GM19397 (cell line): Measurements from ENCODE around the gene NOMO2.
"Not testable (repeated sequence)": the region's sequence is repeated elsewhere in the genome, so short reads cannot be mapped to it uniquely, and the experiment has no call there.

Experiments
- ATAC-seq: cut with Tn5 transposase; IDR thresholded peaks from one replicate; pipeline ENCODE4 v1.9.1; 2021; ENCODE audit warnings: mild to moderate bottlenecking, moderate library complexity; ENCODE audit not compliant: unreplicated experiment

The NOMO2 gene

DNA sequence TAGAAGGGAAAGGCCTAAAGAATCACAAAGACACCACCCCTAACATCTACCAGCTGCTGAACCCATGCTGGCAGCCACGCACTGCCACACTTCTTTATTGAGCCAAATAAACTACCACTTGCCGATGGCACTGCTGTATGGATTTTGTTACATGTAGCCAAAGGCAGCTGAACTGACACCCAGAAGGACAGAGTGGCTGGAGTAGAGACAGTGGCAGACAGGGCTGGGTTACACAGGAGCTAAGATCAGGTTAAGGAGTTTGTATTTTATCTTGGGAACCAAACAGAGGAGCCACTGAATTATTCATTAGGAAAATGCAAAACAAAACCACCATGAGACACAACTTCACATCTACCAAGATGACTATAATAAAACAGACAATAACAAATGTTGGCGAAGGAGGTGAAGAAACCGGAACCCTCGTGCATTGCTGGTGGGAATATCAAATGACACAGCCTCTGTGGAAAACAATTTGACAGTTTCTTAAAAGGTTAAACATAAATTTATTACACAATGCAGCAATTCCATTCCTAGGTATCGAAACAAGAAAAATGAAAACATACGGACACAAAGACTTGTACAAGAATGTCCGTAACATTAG lies 35.9 kb downstream of the NOMO2 start:
- not testable (repeated sequence) for ATAC-seq

DNA sequence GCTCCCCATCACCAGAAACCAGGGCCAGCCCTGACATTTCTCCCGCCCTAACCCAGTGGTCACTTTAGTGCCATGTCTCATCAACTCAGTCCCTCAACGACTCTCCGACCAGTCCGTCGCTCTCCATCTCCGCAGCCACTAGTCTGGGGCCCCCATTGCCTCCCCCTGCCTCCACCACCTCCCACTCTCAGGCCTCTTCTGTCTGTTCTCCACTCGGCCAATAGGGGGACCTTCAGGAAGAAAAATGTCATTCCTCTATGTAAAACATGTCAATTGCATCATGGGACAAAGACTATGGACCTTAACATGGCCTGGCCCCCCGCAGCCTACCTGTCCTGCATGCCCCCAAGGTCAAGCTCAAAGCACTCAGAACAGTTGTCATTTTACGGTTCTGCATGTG lies 39.3 kb downstream of the NOMO2 start:
- not testable (repeated sequence) for ATAC-seq

DNA sequence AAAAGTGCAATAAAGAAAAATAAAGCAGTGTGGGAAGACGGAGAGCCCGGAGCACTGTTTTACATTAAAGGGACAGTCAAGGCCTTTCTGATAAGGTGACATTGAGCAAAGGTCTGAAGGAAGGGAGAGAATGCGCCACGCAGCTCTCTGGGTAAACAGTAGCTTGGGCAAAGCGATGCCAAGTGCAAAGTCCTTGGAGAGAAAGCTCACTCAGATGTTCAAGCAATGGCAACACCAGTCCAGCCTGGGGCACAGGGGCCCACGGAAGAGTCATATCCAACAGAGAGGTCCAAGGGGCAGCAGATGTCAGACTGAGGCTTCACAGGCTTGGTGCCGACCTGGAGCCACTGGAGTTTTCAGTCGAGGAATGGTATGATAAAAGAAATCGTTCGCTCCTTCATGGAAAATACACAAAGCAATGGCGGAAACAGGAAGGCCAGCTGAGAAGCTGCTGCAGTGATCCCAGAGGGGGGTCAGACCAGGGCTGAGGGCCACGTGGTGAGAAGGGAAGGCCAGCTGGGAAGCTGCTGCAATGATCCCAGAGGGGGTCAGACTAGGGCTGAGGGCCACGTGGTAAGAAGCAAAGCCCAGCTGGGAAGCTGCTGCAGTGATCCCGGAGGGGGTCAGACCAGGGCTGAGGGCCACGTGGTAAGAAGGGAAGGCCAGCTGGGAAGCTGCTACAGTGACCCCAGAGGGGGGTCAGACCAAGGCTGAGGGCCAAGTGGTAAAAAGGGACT lies 40.3 kb downstream of the NOMO2 start:
- not testable (repeated sequence) for ATAC-seq

DNA sequence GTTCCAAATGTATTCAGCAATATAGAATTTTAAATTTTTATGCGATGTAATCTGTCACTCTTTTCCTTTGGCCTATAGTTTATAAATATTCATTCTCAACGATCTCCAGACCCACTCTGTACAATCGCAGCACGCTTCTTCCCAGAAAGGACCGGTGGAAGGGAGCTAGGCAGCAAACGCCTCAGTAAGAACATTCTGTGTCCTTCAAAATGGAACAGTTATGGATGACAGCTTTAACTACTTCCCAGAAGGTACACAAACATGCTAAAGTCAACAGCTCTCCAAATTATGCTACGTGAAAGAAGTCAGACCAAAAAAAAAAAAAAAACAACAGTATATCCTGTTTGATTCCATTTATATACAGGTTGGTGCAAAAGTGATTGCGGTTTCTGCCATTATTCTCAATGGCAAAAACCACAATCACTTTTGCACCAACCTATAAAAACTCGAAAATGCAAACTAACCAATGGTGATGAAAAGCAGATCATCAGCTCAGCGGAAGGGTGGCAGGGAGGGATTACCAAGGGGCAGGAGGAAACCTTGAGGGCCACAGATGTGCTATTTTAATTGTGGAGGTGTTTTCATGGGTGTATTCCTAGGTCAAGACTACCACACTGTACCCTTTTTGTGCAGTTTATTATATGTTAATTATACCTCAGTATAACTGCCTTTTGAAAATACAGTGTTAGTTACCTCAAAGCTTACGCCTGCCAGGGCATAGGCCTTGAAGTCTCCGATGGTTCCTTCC lies 43.2 kb downstream of the NOMO2 start:
- not testable (repeated sequence) for ATAC-seq

DNA sequence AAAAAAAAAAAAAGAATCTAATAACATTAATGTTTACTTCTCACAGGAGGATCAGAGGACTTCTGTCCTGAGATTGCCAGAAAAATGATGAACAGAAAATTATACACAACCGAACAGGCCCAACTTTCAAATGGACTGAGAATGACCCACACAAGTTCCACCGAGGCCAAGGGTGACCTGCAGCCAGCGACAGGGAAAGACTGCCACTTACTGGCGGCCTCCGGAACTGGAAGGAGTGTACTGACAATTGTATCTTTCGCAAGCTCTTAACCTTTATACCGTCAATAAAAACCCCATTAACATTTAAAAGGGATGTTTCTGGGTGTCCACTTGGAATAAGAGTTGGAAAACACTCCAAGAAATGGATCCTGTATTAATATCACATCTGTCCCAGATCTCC lies 63.5 kb downstream of the NOMO2 start:
- ATAC-seq = not testable (repeated sequence)

DNA sequence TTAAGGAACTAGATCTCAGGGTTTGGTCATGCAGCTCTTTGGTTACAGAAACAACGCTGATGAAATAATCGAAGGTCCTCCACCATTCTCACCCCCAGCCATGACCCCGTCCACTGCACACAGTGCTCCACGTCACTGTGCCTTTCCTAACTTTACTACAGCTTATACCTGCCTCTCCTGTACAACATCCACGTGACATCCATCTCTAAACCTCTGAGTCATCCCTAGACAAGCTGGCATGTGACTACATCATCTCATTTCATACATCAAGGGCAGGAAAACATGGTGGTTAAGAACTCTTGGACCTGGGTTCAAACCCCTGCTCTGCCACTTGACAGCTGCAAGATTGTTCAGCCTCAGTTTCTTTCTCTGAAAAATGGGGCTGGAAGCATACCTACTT lies 64.9 kb downstream of the NOMO2 start:
- ATAC-seq = not testable (repeated sequence)

DNA sequence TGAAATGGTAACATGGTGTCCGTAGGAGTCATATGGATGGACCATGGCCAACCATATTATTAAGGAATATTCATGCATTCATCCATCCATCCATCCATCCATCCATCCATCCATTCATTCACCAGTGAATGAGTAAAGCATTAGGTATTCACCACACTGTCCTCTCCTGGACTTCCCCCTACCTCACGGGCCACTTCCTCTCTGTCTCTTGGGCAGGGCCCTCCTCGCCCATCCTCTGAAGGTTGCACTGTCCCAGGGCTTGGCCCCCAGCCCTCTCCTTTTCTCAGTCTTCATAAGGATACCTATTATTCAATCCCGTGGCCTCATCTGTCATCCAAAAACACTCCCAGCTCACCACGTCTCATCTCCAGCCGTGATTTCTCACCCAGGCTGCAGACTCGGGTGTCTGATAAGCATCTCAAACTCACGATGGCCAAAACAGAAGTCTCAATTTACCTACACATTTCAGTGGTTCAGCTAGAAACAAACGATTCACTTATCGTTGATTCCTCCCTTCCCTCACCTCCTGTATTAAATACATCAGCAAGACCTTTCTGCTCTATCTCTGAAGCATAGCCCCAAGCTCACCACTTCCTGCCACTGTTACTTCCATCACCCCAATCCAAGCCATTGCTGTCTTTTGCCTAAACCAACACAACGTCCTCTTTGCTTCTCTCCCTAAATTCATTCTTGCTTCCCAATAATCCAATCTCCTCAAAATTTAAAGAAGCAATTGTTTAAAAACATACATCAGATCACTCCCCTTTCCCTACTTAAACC lies 69.6 kb downstream of the NOMO2 start:
- ATAC-seq = not testable (repeated sequence)

DNA sequence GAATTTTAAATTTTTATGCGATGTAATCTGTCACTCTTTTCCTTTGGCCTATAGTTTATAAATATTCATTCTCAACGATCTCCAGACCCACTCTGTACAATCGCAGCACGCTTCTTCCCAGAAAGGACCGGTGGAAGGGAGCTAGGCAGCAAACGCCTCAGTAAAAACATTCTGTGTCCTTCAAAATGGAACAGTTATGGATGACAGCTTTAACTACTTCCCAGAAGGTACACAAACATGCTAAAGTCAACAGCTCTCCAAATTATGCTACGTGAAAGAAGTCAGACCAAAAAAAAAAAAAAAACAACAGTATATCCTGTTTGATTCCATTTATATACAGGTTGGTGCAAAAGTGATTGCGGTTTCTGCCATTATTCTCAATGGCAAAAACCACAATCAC lies 125.9 kb downstream of the NOMO2 start:
- ATAC-seq = not testable (repeated sequence)

DNA sequence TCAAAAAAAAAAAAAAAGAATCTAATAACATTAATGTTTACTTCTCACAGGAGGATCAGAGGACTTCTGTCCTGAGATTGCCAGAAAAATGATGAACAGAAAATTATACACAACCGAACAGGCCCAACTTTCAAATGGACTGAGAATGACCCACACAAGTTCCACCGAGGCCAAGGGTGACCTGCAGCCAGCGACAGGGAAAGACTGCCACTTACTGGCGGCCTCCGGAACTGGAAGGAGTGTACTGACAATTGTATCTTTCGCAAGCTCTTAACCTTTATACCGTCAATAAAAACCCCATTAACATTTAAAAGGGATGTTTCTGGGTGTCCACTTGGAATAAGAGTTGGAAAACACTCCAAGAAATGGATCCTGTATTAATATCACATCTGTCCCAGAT lies 146.1 kb downstream of the NOMO2 start:
- not testable (repeated sequence) for ATAC-seq

DNA sequence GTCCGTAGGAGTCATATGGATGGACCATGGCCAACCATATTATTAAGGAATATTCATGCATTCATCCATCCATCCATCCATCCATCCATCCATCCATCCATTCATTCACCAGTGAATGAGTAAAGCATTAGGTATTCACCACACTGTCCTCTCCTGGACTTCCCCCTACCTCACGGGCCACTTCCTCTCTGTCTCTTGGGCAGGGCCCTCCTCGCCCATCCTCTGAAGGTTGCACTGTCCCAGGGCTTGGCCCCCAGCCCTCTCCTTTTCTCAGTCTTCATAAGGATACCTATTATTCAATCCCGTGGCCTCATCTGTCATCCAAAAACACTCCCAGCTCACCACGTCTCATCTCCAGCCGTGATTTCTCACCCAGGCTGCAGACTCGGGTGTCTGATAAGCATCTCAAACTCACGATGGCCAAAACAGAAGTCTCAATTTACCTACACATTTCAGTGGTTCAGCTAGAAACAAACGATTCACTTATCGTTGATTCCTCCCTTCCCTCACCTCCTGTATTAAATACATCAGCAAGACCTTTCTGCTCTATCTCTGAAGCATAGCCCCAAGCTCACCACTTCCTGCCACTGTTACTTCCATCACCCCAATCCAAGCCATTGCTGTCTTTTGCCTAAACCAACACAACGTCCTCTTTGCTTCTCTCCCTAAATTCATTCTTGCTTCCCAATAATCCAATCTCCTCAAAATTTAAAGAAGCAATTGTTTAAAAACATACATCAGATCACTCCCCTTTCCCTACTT lies 152.2 kb downstream of the NOMO2 start:
- not testable (repeated sequence) for ATAC-seq

DNA sequence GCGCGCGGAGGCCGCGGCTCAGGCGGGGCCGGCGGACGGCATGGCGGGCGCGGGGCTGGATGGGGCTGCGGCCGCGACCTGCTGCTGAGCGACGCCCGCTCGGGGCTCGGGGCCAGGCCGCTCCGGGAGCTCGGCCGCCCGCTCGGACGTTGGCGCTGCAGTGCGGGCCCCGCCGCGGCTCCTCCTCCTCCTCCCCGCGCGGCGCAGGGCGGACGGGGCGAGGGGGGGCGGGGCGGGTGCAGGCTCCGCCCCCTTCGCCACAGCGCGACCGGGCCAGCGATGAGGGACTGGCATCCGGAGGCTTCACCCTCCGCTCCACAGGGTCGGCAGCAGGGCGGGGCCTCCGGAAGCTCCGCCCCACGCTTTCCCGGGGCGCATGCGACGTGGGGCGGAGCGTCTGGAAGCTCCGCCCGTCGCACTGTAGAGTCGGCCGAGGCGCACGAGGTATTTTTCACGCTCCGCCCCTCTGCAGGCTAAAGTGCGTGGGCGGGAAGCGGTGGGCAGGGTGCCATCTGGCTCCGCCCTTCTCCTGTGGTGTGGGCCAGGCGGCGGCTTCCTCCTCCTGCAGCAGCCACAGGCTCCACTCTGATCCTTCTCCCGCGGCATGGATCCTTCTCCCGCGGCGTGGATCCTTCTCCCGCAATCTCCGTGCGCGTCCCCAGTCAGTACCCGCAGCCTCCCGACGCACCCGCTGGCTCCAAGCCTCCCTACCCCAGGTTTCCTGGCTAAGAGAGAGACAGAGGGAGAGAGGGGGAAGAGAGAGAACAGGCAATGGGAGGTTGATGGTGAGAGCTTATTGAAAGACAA lies 159.8 kb downstream of the NOMO2 start:
- ATAC-seq = not testable (repeated sequence)

DNA sequence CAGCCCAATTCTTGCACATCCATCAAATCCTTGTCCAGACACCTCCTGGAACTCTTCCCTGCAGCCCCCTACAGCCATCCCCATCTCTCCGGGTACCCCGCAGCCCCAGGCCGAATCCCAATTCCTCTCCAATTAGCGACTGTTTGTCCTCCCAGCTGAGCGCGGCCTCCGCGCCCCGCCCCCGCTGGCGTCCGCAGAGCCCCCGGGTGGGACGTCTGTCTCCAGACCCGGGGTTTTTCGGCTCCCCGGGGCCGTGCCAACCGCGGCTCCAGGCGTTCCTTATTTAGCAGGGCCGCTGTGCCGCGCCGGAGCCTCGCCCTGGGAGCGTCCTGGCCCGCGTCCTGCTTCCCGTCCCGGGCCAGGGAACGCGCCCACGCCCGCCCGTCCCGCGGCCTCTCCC lies 160.7 kb downstream of the NOMO2 start:
- ATAC-seq = not testable (repeated sequence)

DNA sequence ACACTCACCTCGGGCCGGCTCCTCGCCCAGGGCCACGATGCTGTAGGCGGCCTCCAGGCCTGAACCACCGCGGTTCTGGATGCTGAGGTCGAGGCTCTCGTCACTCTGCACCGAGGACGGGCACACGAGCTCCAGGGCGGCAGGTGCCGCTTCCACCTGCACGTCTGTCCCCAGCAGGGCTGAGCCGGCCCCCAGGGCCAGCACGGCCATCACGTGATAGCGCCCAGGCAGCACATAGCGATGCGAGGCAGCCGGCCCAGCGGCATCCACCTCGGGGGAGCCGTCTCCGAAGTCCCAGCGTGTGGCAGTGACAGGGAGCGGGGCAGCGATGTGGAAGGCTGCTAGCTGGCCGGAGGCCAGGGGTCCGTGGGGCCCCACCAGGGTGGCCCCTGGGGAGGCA lies 167.5 kb downstream of the NOMO2 start:
- not testable (repeated sequence) for ATAC-seq

DNA sequence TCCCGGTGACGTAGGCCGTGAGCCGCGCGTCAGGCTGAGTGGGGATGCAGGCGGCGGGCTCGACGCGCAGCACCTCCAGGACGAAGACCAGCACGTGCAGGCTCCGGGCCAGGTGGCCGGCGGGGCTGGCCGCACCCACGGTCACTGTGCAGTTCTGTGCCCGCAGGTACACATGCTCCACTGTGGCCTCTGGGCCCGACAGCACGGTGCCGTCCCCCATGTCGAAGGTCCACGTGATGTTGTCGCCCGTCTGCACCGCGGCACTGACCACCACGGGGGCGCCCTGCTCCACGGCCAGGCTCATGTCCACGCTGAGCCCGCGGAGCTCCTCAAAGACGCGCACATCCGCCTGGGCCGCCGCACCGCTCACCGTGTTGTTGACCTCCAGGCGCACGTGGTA lies 174.1 kb downstream of the NOMO2 start:
- ATAC-seq = not testable (repeated sequence)

DNA sequence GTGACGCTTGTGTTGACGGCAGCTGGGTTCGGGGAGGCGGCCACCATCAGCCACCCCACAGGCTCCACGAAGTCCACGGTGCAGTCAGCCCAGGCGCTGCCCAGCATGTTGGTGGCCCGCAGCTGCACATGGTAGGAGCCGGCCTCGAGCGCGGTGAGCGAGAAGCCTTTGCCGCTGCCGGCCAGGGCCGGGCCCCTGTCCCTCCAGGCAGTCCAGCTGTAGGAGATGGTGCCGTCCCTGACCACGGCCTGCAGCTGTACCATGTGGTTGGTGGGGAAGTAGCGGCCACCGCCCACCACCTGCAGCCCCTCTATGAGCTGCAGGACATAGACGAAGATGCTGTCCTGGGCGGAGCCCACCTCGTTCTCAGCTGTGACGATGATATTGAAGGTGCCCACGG lies 175.4 kb downstream of the NOMO2 start:
- ATAC-seq = not testable (repeated sequence)

DNA sequence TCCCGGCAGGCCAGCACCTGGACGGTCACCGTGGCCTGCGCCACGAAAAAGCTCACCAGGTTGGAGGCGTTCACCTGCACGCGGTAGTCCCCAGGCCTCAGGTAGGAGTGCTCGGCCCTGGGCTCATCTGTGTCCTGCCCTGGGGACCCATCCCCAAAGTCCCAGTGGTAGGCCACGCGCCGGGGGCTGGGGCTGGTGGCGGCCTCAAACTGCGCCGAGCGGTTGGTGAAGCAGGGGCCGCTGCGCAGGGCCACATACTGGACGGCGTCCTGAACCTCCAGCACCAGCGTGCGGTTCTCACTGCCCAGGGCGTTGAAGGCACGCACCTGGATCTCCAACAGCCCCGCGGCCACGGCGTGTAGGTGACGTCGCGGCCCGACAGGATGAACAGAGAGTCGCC lies 176.6 kb downstream of the NOMO2 start:
- not testable (repeated sequence) for ATAC-seq

DNA sequence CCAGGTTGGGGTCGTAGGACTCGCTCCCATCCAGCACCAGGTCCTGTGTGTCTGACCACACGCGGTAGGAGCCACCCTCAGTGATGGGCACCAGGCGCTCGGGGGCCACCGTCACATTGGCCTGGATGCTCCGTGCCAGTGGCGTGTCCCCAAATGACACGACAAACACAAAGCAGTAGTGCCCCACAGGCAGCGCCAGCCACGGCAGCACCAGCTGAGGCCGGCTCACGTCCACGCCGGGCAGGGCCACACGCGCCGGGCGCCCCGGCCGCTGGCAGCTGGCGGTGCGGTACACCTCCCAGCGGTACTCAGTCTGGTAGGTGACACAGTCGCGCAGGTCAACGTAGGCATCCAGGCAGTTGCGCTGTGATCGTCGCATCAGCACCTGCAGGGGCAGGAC lies 177.0 kb downstream of the NOMO2 start:
- not testable (repeated sequence) for ATAC-seq

DNA sequence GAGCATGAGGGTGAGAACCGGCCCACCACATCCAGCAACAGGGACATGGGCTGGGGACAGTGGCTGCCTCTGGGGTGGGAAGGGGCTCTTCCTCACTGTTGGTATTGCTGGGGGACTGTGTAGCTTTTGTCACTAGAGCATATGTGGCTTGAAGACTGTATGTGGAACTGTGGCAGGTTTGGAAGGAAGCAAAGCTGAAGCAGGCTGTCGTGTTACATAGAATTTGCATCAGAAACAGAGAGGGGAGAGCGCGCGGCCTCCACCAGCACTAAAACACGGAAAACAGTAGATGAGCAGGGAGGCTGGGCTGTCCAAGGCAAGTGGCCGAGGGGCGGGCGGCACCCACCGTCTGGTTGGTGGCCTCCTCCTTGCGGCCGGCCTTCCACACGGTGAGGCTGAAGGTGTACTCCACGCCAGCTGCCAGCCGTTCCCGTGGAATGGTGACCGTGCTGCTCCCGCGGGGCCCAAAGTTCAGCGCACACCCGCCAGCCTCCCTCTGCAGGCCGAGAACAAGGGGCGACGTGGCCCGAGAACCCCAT lies 177.7 kb downstream of the NOMO2 start:
- ATAC-seq = not testable (repeated sequence)

DNA sequence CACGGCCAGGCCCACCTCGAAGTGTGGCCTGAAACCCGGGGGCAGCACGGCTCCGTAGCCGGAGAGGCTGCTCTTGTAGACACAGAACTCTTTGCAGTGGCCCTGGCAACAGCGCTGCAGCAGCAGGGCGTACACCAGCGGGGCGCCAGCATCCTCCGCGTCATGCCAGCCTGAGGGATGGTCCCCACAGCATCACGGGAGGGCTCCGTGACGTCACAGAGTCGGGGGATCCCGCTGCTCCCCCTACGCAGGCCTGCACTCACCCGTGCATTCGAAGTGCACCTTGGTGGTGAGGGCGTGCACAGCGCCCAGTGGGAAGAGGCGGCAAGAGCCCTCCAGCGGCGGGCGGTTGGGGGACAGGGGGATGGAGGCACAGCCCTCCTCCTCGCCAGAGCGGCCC lies 179.2 kb downstream of the NOMO2 start:
- ATAC-seq = not testable (repeated sequence)
